Testis (tissue), 3 donors: ENCODE results near the gene TMEM169. TPM values are rescaled to one million over a fixed set of nuclear protein-coding genes. Genes with fewer than 3 reads are reported as not detected.

Source experiments
- DNase-seq: peaks from one replicate; pipeline ENCODE4 v3.0.0-alpha.2; 2019
- H3K27ac ChIP-seq, 2 donors: fragments of 200-600 bp; sonication (generic); one replicate each; pipeline ENCODE4 v1.5.1; 2019
- H3K27me3 ChIP-seq: fragments of 200-600 bp; sonication (generic); one replicate; pipeline ENCODE4 v1.5.1; 2019
- H3K36me3 ChIP-seq: fragments of 200-600 bp; sonication (generic); one replicate; pipeline ENCODE4 v1.5.1; 2017; ENCODE audit warnings: low read depth; ENCODE audit errors: missing control alignments
- H3K4me1 ChIP-seq: fragments of 200-600 bp; sonication (generic); one replicate; pipeline ENCODE4 v1.5.1; 2019
- H3K4me3 ChIP-seq, 2 donors: fragments of 200-600 bp; sonication (generic); one replicate each; pipeline ENCODE4 v1.5.1; 2017 to 2019
- H3K9me3 ChIP-seq: fragments of 200-600 bp; sonication (generic); one replicate; pipeline ENCODE4 v1.5.1; 2017
- CTCF ChIP-seq, 3 experiments: fragments of 450-650 bp in 2 of 3; fragments of 200-600 bp in 1 of 3; sonication (generic) in 1 of 3; IDR thresholded peaks; one replicate each; pipeline ENCODE4 v1.5.1; 2016 to 2019; ENCODE audit warnings: antibody characterized with exemption in 3 of 3, mild to moderate bottlenecking in 2 of 3, moderate library complexity in 1 of 3
- POLR2A ChIP-seq: fragments of 450-650 bp; IDR thresholded peaks from one replicate; pipeline ENCODE4 v1.6.1; 2017; ENCODE audit warnings: antibody characterized with exemption, mild to moderate bottlenecking, moderate library complexity
- WGBS, 2 donors: methylation state at CpG; one replicate each; pipeline ENCODE4 v1.1.5; 2018; 5-methylcytosine and 5-hydroxymethylcytosine counted together
- intact Hi-C: fragments of 100-400 bp; cut with DNase I; formaldehyde crosslinking; loops from one replicate; pipeline ENCODE4 v1.15.1; 2023; ENCODE audit warnings: low total_unique reads
- polyA plus RNA-seq: library from polyadenylated mRNA; stranded (reverse); fragments of 350-450 nt; fragmentation: Illumina TruSeq; extraction: RNeasy Lipid Tissue Mini Kit (QIAGEN cat#74804); gene quantifications from one replicate; pipeline ENCODE4 v1.2.3, GENCODE V29; 2014; ENCODE audit warnings: low read depth, low replicate concordance; ENCODE audit not compliant: insufficient read depth
- total RNA-seq, 2 donors: library from RNA; depleted of rRNA; stranded (reverse); fragments of >200 nt; gene quantifications; one replicate each; pipeline ENCODE4 v1.2.3, GENCODE V29; 2016

Gene TMEM169
- total and polyA plus RNA-seq, 3 donors from 2014 or later, result 0.31 to 1.0 (median 0.37) TPM

- DNase-seq, result no peak
- Histone ChIP-seq H3K27me3 (no peaks in the 10 kb centered on the region), H3K9me3 (no peaks in the 10 kb centered on the region), H3K4me1 (no peaks in the 10 kb centered on the region), H3K4me3 (no peak overlapping the region), H3K27ac (no peak overlapping the region), H3K36me3 (no peaks in the 10 kb centered on the region)
- no peak for TF ChIP-seq POLR2A
- TF ChIP-seq CTCF (IDR thresholded peaks at IDR 0.05), result no peak
- 71 to 93% methylated on average over 2 of the region's 2 CpGs for WGBS, 2 donors
- intact Hi-C loops, result no loop called here
These were observed 10.9 kb downstream of the TMEM169 start for GRCh38 chr2:216092646-216093045.

- H3K27me3 ChIP-seq, result no peaks in the 10 kb centered on the region
- no peaks in the 10 kb centered on the region for H3K9me3 ChIP-seq
- no peaks in the 10 kb centered on the region for H3K36me3 ChIP-seq
- WGBS, 2 donors, result 66 to 77% methylated on average over 3 of the region's 3 CpGs
- TF ChIP-seq CTCF (IDR thresholded peaks at IDR 0.05) (no peak), POLR2A (no peak)
- intact Hi-C loops, result no loop called here
- no peak for DNase-seq
- no peak overlapping the region for H3K4me3 ChIP-seq
- H3K27ac ChIP-seq, result no peak overlapping the region
- no peaks in the 10 kb centered on the region for H3K4me1 ChIP-seq
These were observed 13.0 kb downstream of the TMEM169 start for GRCh38 chr2:216094701-216095100.

GRCh38 chr2:216098421-216099334 is 17.0 kb downstream of the TMEM169 start:
- TF ChIP-seq POLR2A (no peak), CTCF (IDR thresholded peaks at IDR 0.05) (no peak)
- WGBS, 2 donors, result 93 to 96% methylated on average over 9 of the region's 9 CpGs
- H3K27ac ChIP-seq, result no peak overlapping the region

GRCh38 chr2:216101109-216101508 is 19.4 kb downstream of the TMEM169 start:
- H3K27ac ChIP-seq, result no peak overlapping the region
- no peaks in the 10 kb centered on the region for H3K4me1 ChIP-seq
- H3K4me3 ChIP-seq, result no peak overlapping the region
- WGBS, 2 donors, result 91 to 92% methylated on average over 4 of the region's 4 CpGs
- no peak for DNase-seq
- no peaks in the 10 kb centered on the region for H3K36me3 ChIP-seq
- intact Hi-C loops, result no loop called here
- TF ChIP-seq CTCF (IDR thresholded peaks at IDR 0.05) (no peak), POLR2A (no peak)
- no peaks in the 10 kb centered on the region for H3K9me3 ChIP-seq
- H3K27me3 ChIP-seq, result no peaks in the 10 kb centered on the region

More at GRCh38 chr2:216098421-216099334, 17.0 kb downstream of the TMEM169 start:
- Histone ChIP-seq H3K9me3 (no peaks in the 10 kb centered on the region), H3K36me3 (no peaks in the 10 kb centered on the region), H3K4me1 (no peaks in the 10 kb centered on the region), H3K4me3 (no peak overlapping the region), H3K27me3 (no peaks in the 10 kb centered on the region)
- intact Hi-C loops, result no loop called here
- no peak for DNase-seq
